Neural cell (in vitro differentiated cells): ENCODE results near the gene CTSK. TPM values are rescaled to one million over a fixed set of nuclear protein-coding genes. Genes with fewer than 3 reads are reported as not detected.
"Not testable (repeated sequence)": the region's sequence is repeated elsewhere in the genome, so short reads cannot be mapped to it uniquely, and the experiment has no call there.

Experiments
- H2AFZ ChIP-seq: fragments of 200-600, 300-800 bp; sonication (generic), shearing (Covaris generic); 2 replicates; pipeline ENCODE4 v1.6.0; 2014; ENCODE audit warnings: low read depth, mild to moderate bottlenecking, antibody characterized with exemption, low read length, moderate library complexity
- H3F3A ChIP-seq: fragments of 200-600 bp; shearing (Covaris generic); 2 replicates; pipeline ENCODE4 v1.6.1; 2016; ENCODE audit warnings: mild to moderate bottlenecking, moderate library complexity, mixed read lengths, antibody characterized with exemption, low read length; ENCODE audit not compliant: insufficient read depth, poor library complexity, severe bottlenecking
- H3K27ac ChIP-seq: fragments of 200-600, 300-800 bp; sonication (generic), shearing (Covaris generic); 2 replicates; pipeline ENCODE4 v1.5.1; 2014; ENCODE audit warnings: mild to moderate bottlenecking, low read length, moderate library complexity
- H3K27me3 ChIP-seq: fragments of 300-800, 200-600 bp; sonication (generic), shearing (Covaris generic); 2 replicates; pipeline ENCODE4 v1.6.0; 2014; ENCODE audit warnings: mild to moderate bottlenecking, low read depth, low read length, moderate library complexity; ENCODE audit not compliant: insufficient read depth
- H3K36me3 ChIP-seq: fragments of 300-800, 200-600 bp; sonication (generic), shearing (Covaris generic); 2 replicates; pipeline ENCODE4 v1.5.1; 2014; ENCODE audit warnings: mild to moderate bottlenecking, antibody characterized with exemption, low read length, moderate library complexity; ENCODE audit not compliant: insufficient read depth
- H3K4me2 ChIP-seq: fragments of 300-800, 200-600 bp; sonication (generic), shearing (Covaris generic); 2 replicates; pipeline ENCODE4 v1.6.0; 2014; ENCODE audit warnings: mild to moderate bottlenecking, low read length
- H3K4me3 ChIP-seq: fragments of 300-800, 200-600 bp; sonication (generic), shearing (Covaris generic); 2 replicates; pipeline ENCODE4 v1.5.1; 2014; ENCODE audit warnings: mild to moderate bottlenecking, low read length, moderate library complexity
- H3K79me2 ChIP-seq: fragments of 200-600 bp; shearing (Covaris generic); replicated peaks from 2 replicates; pipeline ENCODE4 v1.6.0; 2014; ENCODE audit warnings: mild to moderate bottlenecking, low read length, moderate library complexity; ENCODE audit not compliant: insufficient read depth
- H3K9ac ChIP-seq: fragments of 300-800, 200-600 bp; sonication (generic), shearing (Covaris generic); 2 replicates; pipeline ENCODE4 v1.6.1; 2016; ENCODE audit warnings: mild to moderate bottlenecking, low read length, mixed read lengths
- H3K9me2 ChIP-seq: fragments of 200-600 bp; shearing (Covaris generic); 2 replicates; pipeline ENCODE4 v1.6.1; 2016; ENCODE audit warnings: mild to moderate bottlenecking, low read length, mixed read lengths; ENCODE audit not compliant: insufficient read depth
- H3K9me3 ChIP-seq: fragments of 200-600, 300-800 bp; sonication (generic), shearing (Covaris generic); 2 replicates; pipeline ENCODE4 v1.6.1; 2016; ENCODE audit warnings: mild to moderate bottlenecking, mixed run types, low read length, moderate library complexity, mixed read lengths
- H4K20me1 ChIP-seq: fragments of 200-600 bp; shearing (Covaris generic); 2 replicates; pipeline ENCODE4 v1.6.1; 2016; ENCODE audit warnings: mild to moderate bottlenecking, mixed run types; ENCODE audit not compliant: insufficient read depth
- EP300 ChIP-seq: fragments of 450-650 bp; conservative IDR thresholded peaks from 2 replicates; pipeline ENCODE4 v1.6.1; 2014; ENCODE audit warnings: antibody characterized with exemption, mild to moderate bottlenecking, moderate library complexity; ENCODE audit not compliant: poor library complexity, severe bottlenecking
- EZH2 ChIP-seq: fragments of 200-600, 300-800 bp; shearing (Covaris generic), sonication (generic); IDR thresholded peaks from 2 replicates; pipeline ENCODE4 v1.6.1; 2014; ENCODE audit warnings: antibody characterized with exemption, low read length, borderline replicate concordance, mild to moderate bottlenecking; ENCODE audit not compliant: insufficient read depth, poor library complexity, severe bottlenecking
- MXI1 ChIP-seq: fragments of 450-650 bp; conservative IDR thresholded peaks from 2 replicates; pipeline ENCODE4 v1.6.1; 2014; ENCODE audit warnings: antibody characterized with exemption, mild to moderate bottlenecking; ENCODE audit not compliant: poor library complexity, severe bottlenecking
- POLR2AphosphoS5 ChIP-seq: IDR thresholded peaks from 2 replicates; pipeline ENCODE4 v1.6.1; 2012
- RAD21 ChIP-seq: fragments of 450-650 bp; conservative IDR thresholded peaks from 2 replicates; pipeline ENCODE4 v1.6.1; 2014; ENCODE audit warnings: antibody characterized with exemption, mild to moderate bottlenecking, moderate library complexity
- SMC3 ChIP-seq: fragments of 450-650 bp; conservative IDR thresholded peaks from 2 replicates; pipeline ENCODE4 v1.6.1; 2014; ENCODE audit warnings: antibody characterized with exemption, mild to moderate bottlenecking, moderate library complexity; ENCODE audit not compliant: poor library complexity
- TAF1 ChIP-seq: IDR thresholded peaks from 2 replicates; pipeline ENCODE4 v1.6.1; 2012; ENCODE audit warnings: low read depth
- polyA plus RNA-seq: library from polyadenylated mRNA; depleted of rRNA; stranded (reverse); fragments of >200 nt; gene quantifications from 2 replicates; pipeline ENCODE4 v1.2.3, GENCODE V29; 2014
- TF ChIP-seq, protein P1 (sequence below): IDR thresholded peaks from 2 replicates; pipeline ENCODE4 v1.6.1; 2012; ENCODE audit warnings: borderline replicate concordance
- TF ChIP-seq, protein P2 (sequence below): fragments of 450-650 bp; IDR thresholded peaks from 2 replicates; pipeline ENCODE4 v1.5.1; 2014; ENCODE audit warnings: antibody characterized with exemption, mild to moderate bottlenecking, moderate library complexity; ENCODE audit not compliant: poor library complexity, severe bottlenecking

CTSK gene
- polyA plus RNA-seq, 1 donor from 2014 or later: 8.0 TPM

GRCh38 chr1:150778409-150778808, 29.7 kb downstream of the CTSK start:
- no peak overlapping the region for H3K9ac ChIP-seq
- no peak overlapping the region for H3K4me3 ChIP-seq
- H3K9me3 ChIP-seq: no peaks in the 10 kb centered on the region
- no peak for TF ChIP-seq POLR2AphosphoS5
- no peak for TF ChIP-seq EP300
- TF ChIP-seq EZH2: no peak
- TF ChIP-seq, protein P1, sequence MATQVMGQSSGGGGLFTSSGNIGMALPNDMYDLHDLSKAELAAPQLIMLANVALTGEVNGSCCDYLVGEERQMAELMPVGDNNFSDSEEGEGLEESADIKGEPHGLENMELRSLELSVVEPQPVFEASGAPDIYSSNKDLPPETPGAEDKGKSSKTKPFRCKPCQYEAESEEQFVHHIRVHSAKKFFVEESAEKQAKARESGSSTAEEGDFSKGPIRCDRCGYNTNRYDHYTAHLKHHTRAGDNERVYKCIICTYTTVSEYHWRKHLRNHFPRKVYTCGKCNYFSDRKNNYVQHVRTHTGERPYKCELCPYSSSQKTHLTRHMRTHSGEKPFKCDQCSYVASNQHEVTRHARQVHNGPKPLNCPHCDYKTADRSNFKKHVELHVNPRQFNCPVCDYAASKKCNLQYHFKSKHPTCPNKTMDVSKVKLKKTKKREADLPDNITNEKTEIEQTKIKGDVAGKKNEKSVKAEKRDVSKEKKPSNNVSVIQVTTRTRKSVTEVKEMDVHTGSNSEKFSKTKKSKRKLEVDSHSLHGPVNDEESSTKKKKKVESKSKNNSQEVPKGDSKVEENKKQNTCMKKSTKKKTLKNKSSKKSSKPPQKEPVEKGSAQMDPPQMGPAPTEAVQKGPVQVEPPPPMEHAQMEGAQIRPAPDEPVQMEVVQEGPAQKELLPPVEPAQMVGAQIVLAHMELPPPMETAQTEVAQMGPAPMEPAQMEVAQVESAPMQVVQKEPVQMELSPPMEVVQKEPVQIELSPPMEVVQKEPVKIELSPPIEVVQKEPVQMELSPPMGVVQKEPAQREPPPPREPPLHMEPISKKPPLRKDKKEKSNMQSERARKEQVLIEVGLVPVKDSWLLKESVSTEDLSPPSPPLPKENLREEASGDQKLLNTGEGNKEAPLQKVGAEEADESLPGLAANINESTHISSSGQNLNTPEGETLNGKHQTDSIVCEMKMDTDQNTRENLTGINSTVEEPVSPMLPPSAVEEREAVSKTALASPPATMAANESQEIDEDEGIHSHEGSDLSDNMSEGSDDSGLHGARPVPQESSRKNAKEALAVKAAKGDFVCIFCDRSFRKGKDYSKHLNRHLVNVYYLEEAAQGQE: no peak
- no peak for TF ChIP-seq MXI1
- TF ChIP-seq, protein P2, sequence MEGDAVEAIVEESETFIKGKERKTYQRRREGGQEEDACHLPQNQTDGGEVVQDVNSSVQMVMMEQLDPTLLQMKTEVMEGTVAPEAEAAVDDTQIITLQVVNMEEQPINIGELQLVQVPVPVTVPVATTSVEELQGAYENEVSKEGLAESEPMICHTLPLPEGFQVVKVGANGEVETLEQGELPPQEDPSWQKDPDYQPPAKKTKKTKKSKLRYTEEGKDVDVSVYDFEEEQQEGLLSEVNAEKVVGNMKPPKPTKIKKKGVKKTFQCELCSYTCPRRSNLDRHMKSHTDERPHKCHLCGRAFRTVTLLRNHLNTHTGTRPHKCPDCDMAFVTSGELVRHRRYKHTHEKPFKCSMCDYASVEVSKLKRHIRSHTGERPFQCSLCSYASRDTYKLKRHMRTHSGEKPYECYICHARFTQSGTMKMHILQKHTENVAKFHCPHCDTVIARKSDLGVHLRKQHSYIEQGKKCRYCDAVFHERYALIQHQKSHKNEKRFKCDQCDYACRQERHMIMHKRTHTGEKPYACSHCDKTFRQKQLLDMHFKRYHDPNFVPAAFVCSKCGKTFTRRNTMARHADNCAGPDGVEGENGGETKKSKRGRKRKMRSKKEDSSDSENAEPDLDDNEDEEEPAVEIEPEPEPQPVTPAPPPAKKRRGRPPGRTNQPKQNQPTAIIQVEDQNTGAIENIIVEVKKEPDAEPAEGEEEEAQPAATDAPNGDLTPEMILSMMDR: no peak
- no peak for TF ChIP-seq SMC3
- H2AFZ ChIP-seq: no peak overlapping the region
- H3K36me3 ChIP-seq: no peaks in the 10 kb centered on the region
- no peaks in the 10 kb centered on the region for H3K9me2 ChIP-seq
- no peaks in the 10 kb centered on the region for H4K20me1 ChIP-seq
- no peaks in the 10 kb centered on the region for H3K79me2 ChIP-seq
- H3K27ac ChIP-seq: no peak overlapping the region
- H3F3A ChIP-seq: no peaks in the 10 kb centered on the region
- no peaks in the 10 kb centered on the region for H3K27me3 ChIP-seq
- H3K4me2 ChIP-seq: no peak overlapping the region

GRCh38 chr1:150777544-150777943, 30.5 kb downstream of the CTSK start:
- Histone ChIP-seq H3F3A (no peaks in the 10 kb centered on the region), H3K9me2 (no peaks in the 10 kb centered on the region), H3K9ac (no peak overlapping the region), H3K27ac (no peak overlapping the region), H2AFZ (no peak overlapping the region), H3K9me3 (no peaks in the 10 kb centered on the region), H4K20me1 (no peaks in the 10 kb centered on the region), H3K27me3 (no peaks in the 10 kb centered on the region), H3K4me2 (no peak overlapping the region), H3K79me2 (no peaks in the 10 kb centered on the region), H3K4me3 (no peak overlapping the region), H3K36me3 (no peaks in the 10 kb centered on the region)
- TF ChIP-seq SMC3: no peak
- TF ChIP-seq, protein P2: no peak
- no peak for TF ChIP-seq POLR2AphosphoS5
- no peak for TF ChIP-seq EZH2
- no peak for TF ChIP-seq EP300
- TF ChIP-seq, protein P1: no peak
- TF ChIP-seq RAD21: no peak
- no peak for TF ChIP-seq MXI1
- no peak for TF ChIP-seq TAF1

- H3K36me3 ChIP-seq, H3K27ac ChIP-seq, H3K27me3 ChIP-seq, H3K9me3 ChIP-seq, H3K4me3 ChIP-seq, H3K4me2 ChIP-seq, H4K20me1 ChIP-seq, H3F3A ChIP-seq, H3K79me2 ChIP-seq, H2AFZ ChIP-seq, H3K9me2 ChIP-seq, H3K9ac ChIP-seq: not testable (repeated sequence)
These were observed 32.0 kb downstream of the CTSK start for GRCh38 chr1:150775931-150776505.
